Measurements from ENCODE around the gene SLC44A4. TPM values are rescaled to one million over a fixed set of nuclear protein-coding genes. Genes with fewer than 3 reads are reported as not detected.

The SLC44A4 gene
- total and polyA plus RNA-seq, 9 of the 15 experiments (the other 6 are each of a cell fraction or from before 2014, with no cell fraction given) = 7.9 to 18.6 (median 11.2) TPM

DNA sequence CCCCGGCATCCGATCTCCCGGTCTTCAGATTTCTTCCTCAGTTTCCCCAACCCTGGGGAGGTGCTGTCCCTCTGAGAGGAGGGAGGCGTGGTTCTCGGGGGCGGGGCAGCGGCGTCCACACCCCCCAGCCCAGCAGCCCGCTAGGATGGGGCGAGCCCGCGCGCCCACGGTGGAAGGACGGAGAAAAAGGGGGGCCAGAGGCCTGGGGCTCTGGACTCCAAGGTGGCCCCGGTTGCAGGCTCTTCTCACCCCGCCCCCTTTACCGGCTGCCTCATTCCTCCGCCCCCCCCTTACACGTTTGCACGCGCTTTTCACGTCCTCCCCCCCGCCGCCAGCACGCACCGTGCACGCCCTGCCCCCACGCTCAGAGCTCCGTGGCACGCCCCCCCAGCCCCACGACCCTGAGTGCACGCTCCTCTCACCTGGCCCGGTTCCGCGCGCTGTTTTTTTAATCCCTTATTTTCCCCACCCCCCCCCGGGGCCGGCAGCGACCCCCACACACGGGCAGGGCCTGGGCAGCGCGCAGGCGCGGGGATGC, 22.7 kb upstream of the SLC44A4 start (continued):
- TF ChIP-seq, protein P1, sequence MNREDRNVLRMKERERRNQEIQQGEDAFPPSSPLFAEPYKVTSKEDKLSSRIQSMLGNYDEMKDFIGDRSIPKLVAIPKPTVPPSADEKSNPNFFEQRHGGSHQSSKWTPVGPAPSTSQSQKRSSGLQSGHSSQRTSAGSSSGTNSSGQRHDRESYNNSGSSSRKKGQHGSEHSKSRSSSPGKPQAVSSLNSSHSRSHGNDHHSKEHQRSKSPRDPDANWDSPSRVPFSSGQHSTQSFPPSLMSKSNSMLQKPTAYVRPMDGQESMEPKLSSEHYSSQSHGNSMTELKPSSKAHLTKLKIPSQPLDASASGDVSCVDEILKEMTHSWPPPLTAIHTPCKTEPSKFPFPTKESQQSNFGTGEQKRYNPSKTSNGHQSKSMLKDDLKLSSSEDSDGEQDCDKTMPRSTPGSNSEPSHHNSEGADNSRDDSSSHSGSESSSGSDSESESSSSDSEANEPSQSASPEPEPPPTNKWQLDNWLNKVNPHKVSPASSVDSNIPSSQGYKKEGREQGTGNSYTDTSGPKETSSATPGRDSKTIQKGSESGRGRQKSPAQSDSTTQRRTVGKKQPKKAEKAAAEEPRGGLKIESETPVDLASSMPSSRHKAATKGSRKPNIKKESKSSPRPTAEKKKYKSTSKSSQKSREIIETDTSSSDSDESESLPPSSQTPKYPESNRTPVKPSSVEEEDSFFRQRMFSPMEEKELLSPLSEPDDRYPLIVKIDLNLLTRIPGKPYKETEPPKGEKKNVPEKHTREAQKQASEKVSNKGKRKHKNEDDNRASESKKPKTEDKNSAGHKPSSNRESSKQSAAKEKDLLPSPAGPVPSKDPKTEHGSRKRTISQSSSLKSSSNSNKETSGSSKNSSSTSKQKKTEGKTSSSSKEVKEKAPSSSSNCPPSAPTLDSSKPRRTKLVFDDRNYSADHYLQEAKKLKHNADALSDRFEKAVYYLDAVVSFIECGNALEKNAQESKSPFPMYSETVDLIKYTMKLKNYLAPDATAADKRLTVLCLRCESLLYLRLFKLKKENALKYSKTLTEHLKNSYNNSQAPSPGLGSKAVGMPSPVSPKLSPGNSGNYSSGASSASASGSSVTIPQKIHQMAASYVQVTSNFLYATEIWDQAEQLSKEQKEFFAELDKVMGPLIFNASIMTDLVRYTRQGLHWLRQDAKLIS (CRISPR knock-in tag; IDR thresholded peaks at IDR 0.05) = 0 out of 2 replicates have a peak, but pooled peaks have one; percentile 12
- peak in 1 of 3 experiments; percentile 9 for TF ChIP-seq YY1 (IDR thresholded peaks at IDR 0.05; ENCODE audit: borderline replicate concordance in 1 of 3, control insufficient read depth in 1 of 3, extremely low read depth in 1 of 3, insufficient read depth in 3 of 3, insufficient read length in 1 of 3, insufficient replicate concordance in 2 of 3, low read depth in 1 of 3, low read length in 2 of 3)
- TF ChIP-seq, protein P2, sequence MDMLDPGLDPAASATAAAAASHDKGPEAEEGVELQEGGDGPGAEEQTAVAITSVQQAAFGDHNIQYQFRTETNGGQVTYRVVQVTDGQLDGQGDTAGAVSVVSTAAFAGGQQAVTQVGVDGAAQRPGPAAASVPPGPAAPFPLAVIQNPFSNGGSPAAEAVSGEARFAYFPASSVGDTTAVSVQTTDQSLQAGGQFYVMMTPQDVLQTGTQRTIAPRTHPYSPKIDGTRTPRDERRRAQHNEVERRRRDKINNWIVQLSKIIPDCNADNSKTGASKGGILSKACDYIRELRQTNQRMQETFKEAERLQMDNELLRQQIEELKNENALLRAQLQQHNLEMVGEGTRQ (CRISPR knock-in tag; IDR thresholded peaks at IDR 0.05) = 0 out of 2 replicates have a peak, but pooled peaks have one; percentile 16
- peak; percentile 78; the same call in 1 of the 2 replicates for TF ChIP-seq KLF13 (tag; IDR thresholded peaks at IDR 0.05; ENCODE audit: borderline replicate concordance, low read depth)
